HCT116 (cell line): ENCODE measurements around the gene SIK3. TPM values are rescaled to one million over a fixed set of nuclear protein-coding genes. Genes with fewer than 3 reads are reported as not detected.

Experiments
- ATAC-seq: fragments of 200-7000 bp; cut with Tn5 transposase; 2 replicates; pipeline ENCODE4 v1.9.1; 2020; ENCODE audit warnings: mild to moderate bottlenecking, moderate library complexity
- BruUV-seq: library from RNA; stranded (reverse); fragments of 400-500 nt; replicated peaks from 2 replicates; lab custom pipeline; 2021; lab: Mats Ljungman, UMichigan
- CTCF ChIA-PET: fragments of 300-600 bp; sonication (Branson Sonifier 250); formaldehyde crosslinking; loops from one replicate; lab custom pipeline; 2021; ENCODE audit warnings: antibody characterized with exemption; lab: Charles Lee
- POLR2A ChIA-PET: fragments of 300-600, 350-600 bp; sonication (Branson Sonifier 250); formaldehyde crosslinking; loops from one replicate; lab custom pipeline; 2021; ENCODE audit warnings: antibody characterized with exemption; lab: Charles Lee
- RAD21 ChIA-PET, 2 experiments: fragments of 300-600 bp; sonication (Branson Sonifier 250); formaldehyde crosslinking; loops; one replicate each; lab custom pipeline; 2023; ENCODE audit warnings: low total read pairs in 2 of 2; ENCODE audit not compliant: uncharacterized antibody in 2 of 2, unreplicated experiment in 2 of 2, low non-redundant PET in 1 of 2; lab: Charles Lee
- DNase-seq: peaks from one replicate; pipeline ENCODE4 v3.0.0-alpha.2; 2010; ENCODE audit warnings: low read depth, low spot score
- H2AFZ ChIP-seq: fragments of 200-600 bp; shearing (Covaris generic), sonication (generic); 2 replicates; pipeline ENCODE4 v1.6.1; 2017; ENCODE audit warnings: low read depth, mixed run types, mixed read lengths, antibody characterized with exemption, low read length; ENCODE audit not compliant: poor library complexity, severe bottlenecking
- H3K27ac ChIP-seq: 2 replicates; pipeline ENCODE4 v1.5.1; 2012; ENCODE audit warnings: low read depth, low read length
- H3K27me3 ChIP-seq: fragments of 200-600 bp; sonication (generic); 2 replicates; pipeline ENCODE4 v1.6.1; 2016; ENCODE audit warnings: mixed run types, low read length, mixed read lengths; ENCODE audit not compliant: insufficient read depth
- H3K36me3 ChIP-seq, 2 experiments: fragments of 200-500 bp in 1 of 2; fragments of 200-600 bp in 1 of 2; sonication (Bioruptor generic) in 1 of 2; sonication (generic) in 1 of 2; 2 replicates each; pipeline versions ENCODE4 v1.5.1 to v1.6.1; 2014 to 2016; ENCODE audit warnings: low read length in 2 of 2, inconsistent platforms in 1 of 2, mixed read lengths in 1 of 2, mixed run types in 1 of 2; ENCODE audit not compliant: insufficient read depth in 2 of 2, control insufficient read depth in 1 of 2
- H3K4me1 ChIP-seq, 2 experiments: fragments of 200-600 bp in 1 of 2; sonication (generic) in 1 of 2; 2 replicates each; pipeline versions ENCODE4 v1.5.1 to v1.6.1; 2012 to 2017; ENCODE audit warnings: low read length in 2 of 2, inconsistent platforms in 1 of 2, mild to moderate bottlenecking in 1 of 2, mixed read lengths in 1 of 2, mixed run types in 1 of 2, moderate library complexity in 1 of 2; ENCODE audit not compliant: insufficient read depth in 2 of 2, control insufficient read depth in 1 of 2
- H3K4me2 ChIP-seq: fragments of 200-600 bp; sonication (generic); 2 replicates; pipeline ENCODE4 v1.6.1; 2017; ENCODE audit warnings: mixed run types, low read length, mixed read lengths
- H3K4me3 ChIP-seq, 2 experiments: fragments of 200-600 bp in 1 of 2; sonication (generic) in 1 of 2; replicated peaks in 1 of 2; 2 replicates each; pipeline ENCODE4 v1.5.1; 2011 to 2016; ENCODE audit warnings: low read length in 2 of 2, control low read depth in 1 of 2, low read depth in 1 of 2, mild to moderate bottlenecking in 1 of 2, mixed read lengths in 1 of 2, mixed run types in 1 of 2
- H3K79me2 ChIP-seq: fragments of 200-600 bp; sonication (generic); 2 replicates; pipeline ENCODE4 v1.6.1; 2017; ENCODE audit warnings: mild to moderate bottlenecking, mixed run types, low read length, moderate library complexity, mixed read lengths; ENCODE audit not compliant: insufficient read depth
- H3K9ac ChIP-seq: fragments of 200-600 bp; sonication (generic); 2 replicates; pipeline ENCODE4 v1.6.1; 2016; ENCODE audit warnings: low read length, mixed read lengths
- H3K9me2 ChIP-seq: fragments of 200-600 bp; sonication (generic), shearing (Covaris generic); 2 replicates; pipeline ENCODE4 v1.6.1; 2017; ENCODE audit warnings: mixed run types, mild to moderate bottlenecking, moderate library complexity; ENCODE audit not compliant: insufficient read depth
- H3K9me3 ChIP-seq, 2 experiments: fragments of 200-500 bp in 1 of 2; fragments of 200-600 bp in 1 of 2; sonication (Bioruptor generic) in 1 of 2; sonication (generic) in 1 of 2; 2 replicates each; pipeline ENCODE4 v1.6.1; 2014 to 2017; ENCODE audit warnings: low read length in 2 of 2, mixed read lengths in 2 of 2, inconsistent platforms in 1 of 2, low read depth in 1 of 2, mild to moderate bottlenecking in 1 of 2, mixed run types in 1 of 2, moderate library complexity in 1 of 2; ENCODE audit not compliant: control insufficient read depth in 1 of 2, insufficient read depth in 1 of 2
- H4K20me1 ChIP-seq: fragments of 200-600 bp; sonication (generic), shearing (Covaris generic); 2 replicates; pipeline ENCODE4 v1.6.1; 2017; ENCODE audit warnings: mixed run types, mild to moderate bottlenecking, moderate library complexity; ENCODE audit not compliant: insufficient read depth
- FOSL1 ChIP-seq: IDR thresholded peaks from 2 replicates; pipeline ENCODE4 v1.6.1; 2012; ENCODE audit warnings: low read depth
- SRF ChIP-seq: IDR thresholded peaks from 2 replicates; pipeline ENCODE4 v1.6.1; 2012; ENCODE audit warnings: low read depth
- TCF7L2 ChIP-seq: IDR thresholded peaks from 2 replicates; pipeline ENCODE4 v1.7.0; 2011; ENCODE audit warnings: borderline replicate concordance, inconsistent platforms; ENCODE audit not compliant: insufficient read depth, insufficient read length; ENCODE audit errors: extremely low read depth
- intact Hi-C: fragments of 100-400 bp; cut with micrococcal nuclease; formaldehyde crosslinking; loops from 2 replicates; pipeline ENCODE4 v1.10.0; 2022
- total RNA-seq: library from RNA; stranded (reverse); gene quantifications from one replicate; pipeline ENCODE4 v1.2.1, GENCODE V29; 2021; ENCODE audit not compliant: unreplicated experiment

SIK3 gene
- total RNA-seq, 1 experiment from 2014 or later: 21.0 TPM

GRCh38 chr11:116826751-116827431 lies 271.3 kb downstream of the SIK3 start:
- ATAC-seq: no peak; the same call in 1 of the 2 replicates

GRCh38 chr11:116825854-116826750 lies 272.1 kb downstream of the SIK3 start:
- Histone ChIP-seq H3K9me2 (no peaks in the 10 kb centered on the region), H3K79me2 (no peaks in the 10 kb centered on the region), H3K4me1 (no peaks in the 10 kb centered on the region), H4K20me1 (no peaks in the 10 kb centered on the region), H3K27me3 (no peaks in the 10 kb centered on the region), H3K9me3 (no peaks in the 10 kb centered on the region), H3K9ac (no peak overlapping the region)
- intact Hi-C loops: no loop called here
- CTCF ChIA-PET: no interaction called here
- RAD21 ChIA-PET: no interaction called here
- DNase-seq: no peak
- TF ChIP-seq TCF7L2 (no peak), FOSL1 (no peak), SRF (no peak)
- TF ChIP-seq, all 23 proteins: peak for 0
- Histone ChIP-seq H3K4me3 (no peak overlapping the region), H3K36me3 (no peaks in the 10 kb centered on the region), H3K27ac (no peak overlapping the region), H2AFZ (no peak overlapping the region), H3K4me2 (no peak overlapping the region)
- ATAC-seq: no peak
- no TSS peak for BruUV-seq
- POLR2A ChIA-PET: no interaction called here

More at GRCh38 chr11:116826751-116827431, 271.3 kb downstream of the SIK3 start:
- no peak for TF ChIP-seq SRF
- no peak overlapping the region for H2AFZ ChIP-seq
- ChIA-PET RAD21 (no interaction called here), POLR2A (no interaction called here), CTCF (no interaction called here)
- H4K20me1 ChIP-seq: no peaks in the 10 kb centered on the region
- H3K79me2 ChIP-seq: no peaks in the 10 kb centered on the region
- intact Hi-C loops: no loop called here
- no peak overlapping the region for H3K27ac ChIP-seq
- H3K9me3 ChIP-seq: no peaks in the 10 kb centered on the region
- DNase-seq: no peak
- BruUV-seq: no TSS peak
- no peak overlapping the region for H3K9ac ChIP-seq
- no peaks in the 10 kb centered on the region for H3K9me2 ChIP-seq
- H3K36me3 ChIP-seq: no peaks in the 10 kb centered on the region
- no peak overlapping the region for H3K4me2 ChIP-seq
- H3K4me1 ChIP-seq: no peaks in the 10 kb centered on the region
- no peaks in the 10 kb centered on the region for H3K27me3 ChIP-seq
- H3K4me3 ChIP-seq: no peak overlapping the region
